ENCODE measurements around the gene TAB2. TPM values are rescaled to one million over a fixed set of nuclear protein-coding genes. Genes with fewer than 3 reads are reported as not detected.

Gene TAB2
- total RNA-seq, 1 experiment from 2014 or later: 56.2 TPM

DNA sequence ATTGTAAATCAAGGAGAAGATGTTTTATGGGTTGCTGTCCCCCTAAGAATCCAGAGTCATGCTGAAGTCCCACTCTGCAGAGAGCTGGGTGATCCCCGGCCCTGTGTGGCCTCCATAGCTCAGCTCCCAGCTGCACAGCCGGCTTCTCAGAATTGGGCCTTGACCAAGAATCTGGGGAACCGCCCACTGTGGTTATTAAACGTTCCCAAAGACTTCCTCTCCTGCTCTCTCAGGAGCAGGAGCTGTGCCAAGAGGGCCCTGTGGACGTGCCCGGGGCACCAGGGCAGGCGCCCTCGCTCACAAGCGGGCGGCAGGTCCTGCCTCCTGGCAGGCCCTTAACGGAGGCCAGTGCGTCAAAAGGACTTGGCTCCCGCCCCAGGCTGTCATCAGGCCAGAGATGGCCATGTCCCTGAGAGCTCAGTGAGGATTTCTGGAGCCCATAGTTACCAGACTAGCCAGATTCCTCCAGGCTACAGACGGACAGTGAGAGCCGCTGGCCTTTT, 136.9 kb downstream of the TAB2 start:
- H4K5ac ChIP-seq (ENCODE audit: insufficient read length, low read depth, low read length): no peak overlapping the region
- H3K56ac ChIP-seq (ENCODE audit: insufficient read length, low read depth, low read length): no peak overlapping the region
- no peak overlapping the region for H3K9ac ChIP-seq (ENCODE audit: extremely low read depth, insufficient read length, low read length)
- Mint-ChIP-seq H3K4me1 (0 out of 4 replicates have a peak, but pooled peaks cover 0 to 2% of the 10 kb centered on the region in 2 experiments), H3K36me3 (ENCODE audit: insufficient read depth in 1 of 3, low read depth in 3 of 3) (no peaks in the 10 kb centered on the region), H3K27ac (no peak overlapping the region), H3K27me3 (ENCODE audit: low read depth) (peaks cover 53% of the 10 kb centered on the region), H3K4me3 (no peak overlapping the region), H3K9me3 (no peaks in the 10 kb centered on the region)
- no peak overlapping the region for H2BK15ac ChIP-seq (ENCODE audit: low read depth, low read length)
- no peak overlapping the region for H3K18ac ChIP-seq (ENCODE audit: insufficient read length, low read depth, low read length)
- H3K23me2 ChIP-seq (ENCODE audit: insufficient read length, low read depth, low read length, poor library complexity, severe bottlenecking): peaks cover 6% of the 10 kb centered on the region
- no peaks in the 10 kb centered on the region for H3K4me1 ChIP-seq (ENCODE audit: insufficient read depth, low read length)
- peaks cover 18% of the 10 kb centered on the region; the same call in 1 of the 2 replicates for H3K27me3 ChIP-seq (ENCODE audit: insufficient read depth, low read length)
- no peak overlapping the region for H4K8ac ChIP-seq (replicated peaks; ENCODE audit: insufficient read length, low read depth, low read length)
- no peak overlapping the region for H2BK120ac ChIP-seq (ENCODE audit: low read depth, low read length, poor library complexity, severe bottlenecking)
- TF ChIP-seq CTCF (conservative IDR thresholded peaks at IDR 0.05): no peak
- no peak overlapping the region for H2BK5ac ChIP-seq (ENCODE audit: insufficient read length, low read length)
- DNase-seq: no peak
- H3T11ph ChIP-seq (ENCODE audit: low read length): no peak overlapping the region
- no peaks in the 10 kb centered on the region for H3K79me2 ChIP-seq (ENCODE audit: insufficient read depth, low read length)
- no peaks in the 10 kb centered on the region for H3K9me3 ChIP-seq (ENCODE audit: control insufficient read depth, low read depth, low read length)
- H2BK20ac ChIP-seq (ENCODE audit: low read depth, low read length, poor library complexity, severe bottlenecking): no peak overlapping the region
- no peak overlapping the region for H3K4ac ChIP-seq (ENCODE audit: low read depth, low read length)
- no peak overlapping the region for H2AK5ac ChIP-seq (ENCODE audit: insufficient read length, low read length)
- H4K20me1 ChIP-seq (ENCODE audit: control insufficient read depth, insufficient read depth, insufficient read length): no peaks in the 10 kb centered on the region
- no peak overlapping the region for H3K14ac ChIP-seq (ENCODE audit: insufficient read depth, low read length)
- H3K79me1 ChIP-seq (ENCODE audit: insufficient read depth, low read depth, low read length, poor library complexity, severe bottlenecking): no peaks in the 10 kb centered on the region
- H3K4me2 ChIP-seq (ENCODE audit: insufficient read depth, insufficient read length, low read length): no peak overlapping the region
- no CpG with 5 or more reads among the region's 15 CpGs for WGBS (ENCODE audit: extremely low coverage, insufficient read length, low lambda C conversion rate)
- no peak overlapping the region for H2BK12ac ChIP-seq (ENCODE audit: insufficient read length, low read depth, low read length)
- H2AFZ ChIP-seq (ENCODE audit: low read length): no peak overlapping the region
- no peak overlapping the region for H4K91ac ChIP-seq (ENCODE audit: insufficient read length, low read depth, low read length)
- H3K27ac ChIP-seq (ENCODE audit: insufficient read length, low read depth, low read length): no peak overlapping the region
- no peak overlapping the region for H3K23ac ChIP-seq (ENCODE audit: insufficient read length, low read depth, low read length)
